HUES64 (cell line): ENCODE measurements around the gene DNM1.

Experiments used
- H3K27ac ChIP-seq: 2 replicates; pipeline ENCODE4 v1.7.0; 2013; ENCODE audit warnings: low read depth, low read length, inconsistent platforms
- H3K27me3 ChIP-seq: 2 replicates; pipeline ENCODE4 v1.6.1; 2013; ENCODE audit warnings: mild to moderate bottlenecking, low read length; ENCODE audit not compliant: insufficient read depth
- H3K36me3 ChIP-seq: 2 replicates; pipeline ENCODE4 v1.6.1; 2013; ENCODE audit warnings: mild to moderate bottlenecking, low read length; ENCODE audit not compliant: insufficient read depth
- H3K4me1 ChIP-seq: 2 replicates; pipeline ENCODE4 v1.6.1; 2013; ENCODE audit warnings: mild to moderate bottlenecking, low read length, moderate library complexity; ENCODE audit not compliant: insufficient read depth
- H3K4me3 ChIP-seq: 2 replicates; pipeline ENCODE4 v1.5.1; 2013; ENCODE audit warnings: mild to moderate bottlenecking, low read length, moderate library complexity
- H3K9ac ChIP-seq: 2 replicates; pipeline ENCODE4 v1.6.1; 2013; ENCODE audit warnings: mild to moderate bottlenecking, low read depth, low read length
- H3K9me3 ChIP-seq: 2 replicates; pipeline ENCODE4 v1.6.1; 2013; ENCODE audit warnings: low read depth, low read length; ENCODE audit not compliant: insufficient read depth
- WGBS: fragments of 150-250, 120-280 bp; methylation state at CpG from one replicate; pipeline ENCODE4 v1.1.7; 2013; ENCODE audit warnings: missing lambda C conversion rate; 5-methylcytosine and 5-hydroxymethylcytosine counted together

The DNM1 gene

DNA sequence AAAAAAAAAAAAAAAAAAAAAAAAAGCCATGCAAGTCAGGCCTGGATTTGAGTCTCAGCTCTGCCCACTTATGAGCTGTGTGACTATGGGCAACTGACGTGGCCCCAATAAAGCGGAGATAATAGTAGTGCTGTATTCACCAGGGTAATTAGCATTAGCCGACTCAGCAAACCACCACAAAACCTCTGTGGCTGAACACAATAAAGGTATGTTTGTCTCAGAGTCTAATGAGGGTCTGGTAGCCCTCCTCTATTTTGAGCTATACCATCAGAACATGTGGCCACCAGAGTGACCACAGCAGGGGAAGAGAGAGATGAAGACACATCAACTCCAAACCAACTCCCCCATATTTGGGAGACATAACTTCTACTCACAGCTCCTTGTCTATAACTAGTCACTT lies 88.8 kb downstream of the DNM1 start:
- Histone ChIP-seq H3K36me3 (0 out of 2 replicates have a peak, but pooled peaks cover 11% of the 10 kb centered on the region), H3K9ac (no peak overlapping the region), H3K27ac (no peak overlapping the region), H3K9me3 (no peaks in the 10 kb centered on the region), H3K4me1 (no peaks in the 10 kb centered on the region), H3K4me3 (no peak overlapping the region), H3K27me3 (no peaks in the 10 kb centered on the region)
- 96% methylated on average over 3 of the region's 3 CpGs for WGBS

GRCh38 chr9:128293091-128293490 lies 89.9 kb downstream of the DNM1 start:
- no peak overlapping the region for H3K27ac ChIP-seq
- no peaks in the 10 kb centered on the region for H3K27me3 ChIP-seq
- no peaks in the 10 kb centered on the region for H3K9me3 ChIP-seq
- 83% methylated on average over 4 of the region's 4 CpGs for WGBS
- H3K4me3 ChIP-seq, result no peak overlapping the region
- H3K36me3 ChIP-seq, result 0 out of 2 replicates have a peak, but pooled peaks cover 11% of the 10 kb centered on the region
- no peaks in the 10 kb centered on the region for H3K4me1 ChIP-seq
- no peak overlapping the region for H3K9ac ChIP-seq

GRCh38 chr9:128294142-128294541 lies 91.0 kb downstream of the DNM1 start:
- Histone ChIP-seq H3K4me1 (no peaks in the 10 kb centered on the region), H3K9me3 (no peaks in the 10 kb centered on the region), H3K9ac (no peak overlapping the region), H3K27me3 (no peaks in the 10 kb centered on the region), H3K36me3 (0 out of 2 replicates have a peak, but pooled peaks cover under 1% of the 10 kb centered on the region), H3K4me3 (no peak overlapping the region), H3K27ac (no peak overlapping the region)
- 94% methylated on average over 4 of the region's 4 CpGs for WGBS

DNA sequence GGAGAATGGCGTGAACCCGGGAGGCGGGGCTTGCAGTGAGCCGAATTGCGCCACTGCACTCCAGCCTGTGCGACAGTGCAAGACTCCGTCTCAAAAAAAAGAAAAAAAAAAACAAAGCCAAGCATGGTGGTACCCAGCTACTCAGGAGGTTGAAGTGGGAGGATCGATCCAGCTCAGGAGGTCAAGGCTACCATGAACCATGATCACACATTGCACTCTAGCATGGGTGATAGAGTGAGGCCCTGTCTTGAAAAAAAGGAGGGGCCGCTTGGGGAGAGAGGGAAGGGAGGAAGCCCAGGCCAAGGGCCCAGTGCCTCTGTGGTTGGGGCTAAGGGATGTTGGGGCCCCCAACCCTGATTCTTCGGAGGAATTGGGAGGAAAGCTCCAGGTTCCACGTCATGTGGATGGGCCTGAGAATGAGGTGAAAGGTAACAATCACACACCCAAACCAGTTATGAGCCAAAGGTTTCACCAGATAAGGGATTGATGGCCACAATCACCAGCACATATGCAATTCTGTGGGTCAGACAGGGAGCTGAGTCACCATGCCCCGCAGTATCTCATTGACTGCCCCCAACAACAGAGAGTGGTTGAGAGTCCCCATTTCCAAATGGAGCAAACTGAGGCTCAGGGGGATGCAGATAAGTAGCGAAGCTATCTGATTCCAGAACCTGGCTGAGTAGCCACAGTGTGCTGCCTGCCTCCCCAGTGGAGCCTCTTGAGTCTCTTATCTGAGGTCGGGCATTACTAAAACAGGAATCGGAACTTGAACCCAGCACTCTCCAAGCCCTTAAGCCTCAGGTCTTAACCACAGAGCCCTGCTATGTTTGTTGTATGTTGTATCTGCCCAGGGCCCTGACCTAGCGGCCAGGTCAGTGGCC lies 93.4 kb downstream of the DNM1 start:
- Histone ChIP-seq H3K9ac (no peak overlapping the region), H3K36me3 (no peaks in the 10 kb centered on the region), H3K27me3 (no peaks in the 10 kb centered on the region), H3K4me1 (no peaks in the 10 kb centered on the region), H3K4me3 (no peak overlapping the region), H3K9me3 (no peaks in the 10 kb centered on the region), H3K27ac (no peak overlapping the region)
- WGBS, result 92% methylated on average over 16 of the region's 16 CpGs

DNA sequence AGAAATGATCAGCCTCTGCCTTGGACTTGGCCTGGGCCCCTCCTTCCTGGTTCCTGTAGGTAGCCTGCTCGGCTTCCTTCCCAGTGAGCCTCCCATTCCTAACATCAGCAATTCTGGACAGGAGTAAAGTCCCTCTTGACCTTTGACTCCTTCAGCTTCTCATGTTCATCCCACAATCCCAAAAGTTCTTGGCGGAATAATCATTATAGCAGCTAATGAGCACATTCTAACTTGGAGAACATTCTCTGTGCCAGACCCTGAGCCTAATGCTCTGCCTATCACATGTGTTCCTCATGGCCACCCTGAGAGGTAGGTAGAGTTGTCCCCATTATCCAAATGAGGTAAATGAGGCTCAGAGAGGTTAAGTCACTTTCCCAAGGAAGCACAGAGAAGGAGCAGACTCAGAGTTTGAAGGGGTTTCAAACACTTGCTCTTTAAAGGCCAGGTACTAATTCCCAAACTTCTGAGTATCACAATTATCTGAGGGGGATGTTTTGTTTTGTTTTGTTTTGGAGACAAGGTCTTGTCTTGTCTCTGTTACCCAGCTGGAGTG lies 94.1 kb downstream of the DNM1 start:
- Histone ChIP-seq H3K4me1 (no peaks in the 10 kb centered on the region), H3K4me3 (no peak overlapping the region), H3K9ac (no peak overlapping the region), H3K27me3 (no peaks in the 10 kb centered on the region), H3K36me3 (no peaks in the 10 kb centered on the region), H3K27ac (no peak overlapping the region), H3K9me3 (no peaks in the 10 kb centered on the region)
- 84% methylated on average over 2 of the region's 2 CpGs for WGBS

DNA sequence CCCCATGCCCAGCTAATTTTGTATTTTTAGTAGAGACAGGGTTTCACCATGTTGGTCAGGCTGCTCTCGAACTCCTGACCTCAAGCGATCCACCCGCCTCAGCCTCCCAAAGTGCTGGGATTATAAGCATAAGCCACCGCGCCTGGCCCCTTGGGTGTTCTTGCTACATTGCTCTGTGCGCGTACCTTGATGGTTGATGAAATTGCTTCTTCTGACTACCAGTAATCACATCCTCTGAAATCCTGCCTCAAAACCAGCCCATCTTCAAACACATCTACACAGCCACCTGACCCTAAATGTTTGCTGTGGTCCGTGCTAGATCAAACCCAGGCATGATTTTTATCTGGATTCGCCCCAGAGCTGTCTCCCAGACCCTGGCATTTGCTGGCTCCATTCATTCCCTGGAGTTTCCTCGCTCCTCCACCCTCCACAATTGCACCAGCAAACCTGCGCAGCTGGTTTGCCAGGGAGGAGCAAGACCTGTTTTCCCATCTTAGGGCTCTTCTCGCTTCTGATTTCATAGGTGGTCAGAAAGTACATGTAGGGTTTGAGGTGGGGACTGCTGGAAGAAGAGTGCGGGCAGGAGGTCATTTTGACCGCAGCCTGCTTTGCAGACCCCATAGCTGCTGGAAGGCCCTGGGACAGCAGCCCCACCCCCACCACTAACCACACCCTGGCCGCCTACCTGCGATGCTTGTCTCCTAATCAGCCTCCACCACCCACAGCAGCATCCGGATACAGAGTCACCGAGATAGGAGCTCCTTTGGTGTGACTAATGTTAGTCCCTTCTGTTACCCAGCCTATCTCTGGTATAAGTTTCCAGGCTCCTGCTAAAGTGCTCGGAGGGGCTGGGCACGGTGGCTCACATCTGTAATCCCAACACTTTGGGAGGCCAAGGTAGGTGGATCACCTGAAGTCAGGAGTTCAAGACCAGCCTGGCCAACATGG lies 95.6 kb downstream of the DNM1 start:
- no peak overlapping the region for H3K4me3 ChIP-seq
- H3K36me3 ChIP-seq, result no peaks in the 10 kb centered on the region
- WGBS, result 94% methylated on average over 20 of the region's 20 CpGs
- H3K27me3 ChIP-seq, result no peaks in the 10 kb centered on the region
- H3K4me1 ChIP-seq, result no peaks in the 10 kb centered on the region
- H3K27ac ChIP-seq, result no peak overlapping the region
- no peak overlapping the region for H3K9ac ChIP-seq
- H3K9me3 ChIP-seq, result no peaks in the 10 kb centered on the region

DNA sequence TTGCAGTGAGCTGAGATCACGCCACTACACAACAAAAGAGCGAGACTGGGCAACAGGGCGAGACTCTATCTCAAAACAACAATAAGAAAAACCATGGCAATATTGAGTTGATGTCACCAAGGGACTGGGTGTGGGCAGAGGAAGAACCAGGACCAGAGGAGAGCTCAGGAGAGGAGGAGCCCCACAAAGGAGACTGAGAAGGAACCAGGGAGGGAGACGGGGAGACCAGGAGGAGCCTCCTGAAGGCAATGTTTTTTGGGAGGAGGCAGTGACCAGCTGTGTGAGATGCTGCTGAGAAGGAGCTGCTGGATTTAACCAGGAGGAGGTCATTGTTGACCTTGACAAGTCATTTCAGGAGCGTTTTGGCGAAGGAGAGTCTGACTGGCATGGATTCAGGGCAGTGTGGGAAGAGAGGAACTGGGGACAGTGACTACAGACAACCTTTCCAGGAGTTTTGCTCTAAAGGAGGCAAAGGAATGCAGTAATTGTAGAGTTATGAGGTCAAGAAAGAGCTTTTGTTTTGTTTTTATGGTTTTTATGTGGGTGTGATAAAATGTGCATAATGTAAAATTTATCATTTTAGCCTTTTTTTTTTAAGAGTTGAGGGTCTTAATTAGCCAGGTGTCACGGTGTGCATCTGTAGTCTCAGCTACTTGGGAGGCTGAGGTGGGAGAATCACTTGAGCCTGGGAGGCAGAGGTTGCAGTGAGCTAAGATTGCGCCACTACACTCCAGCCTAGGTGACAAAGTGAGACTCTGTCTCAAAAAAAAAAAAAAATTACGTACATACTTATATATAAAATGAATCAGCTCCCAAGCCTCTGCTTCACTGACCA lies 101.2 kb downstream of the DNM1 start:
- 86% methylated on average over 6 of the region's 9 CpGs for whole genome bisulfite sequencing
- H3K9me3 ChIP-seq, result no peaks in the 10 kb centered on the region
- no peak overlapping the region for H3K9ac ChIP-seq
- H3K4me3 ChIP-seq, result no peak overlapping the region
- H3K27me3 ChIP-seq, result no peaks in the 10 kb centered on the region
- no peaks in the 10 kb centered on the region for H3K4me1 ChIP-seq
- H3K27ac ChIP-seq, result no peak overlapping the region
- peaks cover 8% of the 10 kb centered on the region for H3K36me3 ChIP-seq
